22Rv1 (cell line): ENCODE data around the gene PLD5.

Source experiments
- H3K27ac ChIP-seq: fragments of 450-650 bp; 2 replicates; pipeline ENCODE4 v1.5.1; 2017
- ZFX ChIP-seq: fragments of 450-650 bp; IDR thresholded peaks from 2 replicates; pipeline ENCODE4 v1.6.1; 2017; ENCODE audit warnings: antibody characterized with exemption, borderline replicate concordance
- TF ChIP-seq, protein P1 (sequence below): fragments of 450-650 bp; IDR thresholded peaks from 2 replicates; pipeline ENCODE4 v1.5.1; 2017; ENCODE audit warnings: mild to moderate bottlenecking

PLD5 gene

DNA sequence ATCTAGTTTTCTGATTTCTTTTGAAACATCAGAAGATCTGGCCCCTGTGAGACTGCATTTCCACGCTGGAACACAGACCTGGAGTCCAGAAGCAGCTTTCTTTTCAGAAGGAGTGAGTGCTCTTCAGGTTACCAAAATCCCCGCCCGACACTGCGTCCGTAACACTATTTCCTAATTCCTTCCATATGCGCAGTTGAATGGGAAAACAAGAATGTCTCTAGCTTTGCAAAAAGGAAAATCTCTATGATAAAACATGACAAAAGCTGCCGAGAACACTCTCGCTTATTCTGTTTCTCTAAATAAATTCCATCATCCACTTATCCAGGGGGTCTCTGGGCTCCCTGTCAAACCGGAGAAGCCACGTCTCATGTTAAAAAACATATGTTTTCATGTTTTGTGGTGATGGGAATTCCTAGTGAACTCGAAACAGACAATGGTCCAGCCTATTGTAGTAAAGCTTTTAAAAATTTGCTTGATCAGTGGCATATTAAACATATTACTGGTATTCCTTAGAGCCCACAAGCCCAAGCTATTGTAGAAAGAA lies 67.7 kb downstream of the PLD5 start:
- TF ChIP-seq ZFX = no peak
- TF ChIP-seq, protein P1, sequence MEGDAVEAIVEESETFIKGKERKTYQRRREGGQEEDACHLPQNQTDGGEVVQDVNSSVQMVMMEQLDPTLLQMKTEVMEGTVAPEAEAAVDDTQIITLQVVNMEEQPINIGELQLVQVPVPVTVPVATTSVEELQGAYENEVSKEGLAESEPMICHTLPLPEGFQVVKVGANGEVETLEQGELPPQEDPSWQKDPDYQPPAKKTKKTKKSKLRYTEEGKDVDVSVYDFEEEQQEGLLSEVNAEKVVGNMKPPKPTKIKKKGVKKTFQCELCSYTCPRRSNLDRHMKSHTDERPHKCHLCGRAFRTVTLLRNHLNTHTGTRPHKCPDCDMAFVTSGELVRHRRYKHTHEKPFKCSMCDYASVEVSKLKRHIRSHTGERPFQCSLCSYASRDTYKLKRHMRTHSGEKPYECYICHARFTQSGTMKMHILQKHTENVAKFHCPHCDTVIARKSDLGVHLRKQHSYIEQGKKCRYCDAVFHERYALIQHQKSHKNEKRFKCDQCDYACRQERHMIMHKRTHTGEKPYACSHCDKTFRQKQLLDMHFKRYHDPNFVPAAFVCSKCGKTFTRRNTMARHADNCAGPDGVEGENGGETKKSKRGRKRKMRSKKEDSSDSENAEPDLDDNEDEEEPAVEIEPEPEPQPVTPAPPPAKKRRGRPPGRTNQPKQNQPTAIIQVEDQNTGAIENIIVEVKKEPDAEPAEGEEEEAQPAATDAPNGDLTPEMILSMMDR = no peak
- H3K27ac ChIP-seq = no peak overlapping the region

DNA sequence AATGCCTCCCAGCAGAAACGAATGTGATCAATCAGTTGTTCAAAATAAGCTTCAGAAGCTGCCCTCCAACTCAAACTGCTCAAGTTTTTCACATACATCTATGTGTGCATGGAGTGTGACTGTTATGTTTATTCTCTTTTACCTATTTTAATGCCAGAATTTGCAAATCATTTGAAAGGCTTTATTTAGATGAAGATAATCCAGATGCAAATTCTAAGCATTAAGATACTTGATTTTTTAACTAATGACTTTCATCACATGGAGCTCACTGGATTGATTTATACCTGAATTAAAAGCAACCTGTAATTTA lies 69.5 kb downstream of the PLD5 start:
- TF ChIP-seq, protein P1 = peak; percentile 65
- no peak for TF ChIP-seq ZFX
- no peak overlapping the region for H3K27ac ChIP-seq

DNA sequence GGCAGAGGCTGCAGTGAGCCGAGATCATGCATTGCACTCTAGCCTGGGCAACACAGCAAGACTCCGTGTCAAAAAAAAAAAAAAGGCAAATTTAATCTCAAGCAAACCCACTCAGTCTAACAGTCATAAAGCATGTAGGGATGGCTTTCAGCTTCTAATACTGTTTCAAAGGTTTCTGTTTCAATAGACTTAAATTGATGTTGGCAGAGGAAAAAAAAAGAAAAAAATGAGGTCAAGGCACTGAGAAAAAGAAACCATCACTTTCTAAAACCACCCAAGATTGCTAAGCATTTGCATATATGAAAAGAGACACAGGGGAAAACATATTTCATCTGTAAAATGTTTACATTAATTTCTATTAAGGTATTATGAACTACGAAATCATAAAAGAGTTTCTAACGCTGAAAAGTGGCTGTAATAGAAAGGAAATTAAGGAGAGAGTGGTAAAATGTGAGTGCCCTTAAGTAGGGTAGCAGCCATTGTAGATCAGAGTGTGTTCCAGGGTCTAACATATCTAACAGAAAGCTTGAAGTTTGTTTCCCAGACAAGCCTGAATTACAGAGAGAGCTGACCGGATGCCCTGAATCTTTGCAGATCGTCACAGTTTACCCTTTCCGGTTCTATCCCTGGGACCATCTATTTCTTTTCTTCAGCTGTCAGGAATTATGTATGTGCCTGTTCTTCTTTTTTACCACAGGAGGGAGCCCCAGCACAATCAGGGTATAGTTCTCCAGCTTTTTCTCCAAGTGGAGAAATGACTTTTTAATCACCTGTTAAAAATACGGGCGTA lies 70.0 kb downstream of the PLD5 start:
- no peak overlapping the region for H3K27ac ChIP-seq
- TF ChIP-seq, protein P1 = peak; percentile 93
- no peak for TF ChIP-seq ZFX

DNA sequence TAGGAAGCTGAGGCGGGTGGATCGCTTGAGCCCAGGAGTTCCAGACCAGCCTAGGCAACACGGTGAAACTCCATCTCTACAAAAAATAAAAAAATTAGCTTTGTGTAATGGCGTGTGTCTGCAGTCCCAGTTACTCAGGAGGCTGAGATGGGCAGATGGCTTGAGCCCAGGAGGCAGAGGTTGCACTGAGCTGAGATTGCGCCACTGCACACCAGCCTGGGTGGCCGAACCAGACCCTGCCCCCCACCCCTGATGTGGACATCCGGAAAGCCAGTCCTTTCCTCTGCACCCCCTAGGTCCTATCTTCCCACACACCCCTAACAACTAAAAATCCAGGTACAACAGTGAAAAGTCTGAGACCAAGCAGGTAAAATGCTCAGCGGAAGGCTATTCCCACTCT lies 71.9 kb downstream of the PLD5 start:
- TF ChIP-seq, protein P1 = no peak
- TF ChIP-seq ZFX = no peak

DNA sequence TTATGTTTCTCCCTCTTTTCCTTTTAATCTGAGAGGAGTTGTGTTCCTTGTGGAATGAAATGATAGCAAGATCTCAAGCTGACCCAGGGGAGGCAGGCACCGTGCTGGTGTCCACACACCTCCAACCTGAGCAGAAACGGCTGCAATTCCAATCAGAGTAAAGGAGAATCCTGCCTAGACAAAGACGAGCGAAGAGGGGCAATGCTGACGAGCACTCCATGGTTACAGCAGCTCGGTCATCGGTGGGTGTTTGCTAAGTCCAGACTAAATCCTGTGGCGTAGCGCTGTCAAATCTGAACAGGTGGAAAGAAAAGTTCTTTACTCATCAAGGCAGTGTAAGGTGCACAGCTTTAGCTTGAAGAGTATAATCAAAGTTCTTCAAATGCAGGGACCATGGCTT lies 74.8 kb downstream of the PLD5 start:
- TF ChIP-seq, protein P1 = no peak
- no peak for TF ChIP-seq ZFX
- H3K27ac ChIP-seq = no peak overlapping the region

More for the DNA sequence above, 71.9 kb downstream of the PLD5 start:
- H3K27ac ChIP-seq = no peak overlapping the region

DNA sequence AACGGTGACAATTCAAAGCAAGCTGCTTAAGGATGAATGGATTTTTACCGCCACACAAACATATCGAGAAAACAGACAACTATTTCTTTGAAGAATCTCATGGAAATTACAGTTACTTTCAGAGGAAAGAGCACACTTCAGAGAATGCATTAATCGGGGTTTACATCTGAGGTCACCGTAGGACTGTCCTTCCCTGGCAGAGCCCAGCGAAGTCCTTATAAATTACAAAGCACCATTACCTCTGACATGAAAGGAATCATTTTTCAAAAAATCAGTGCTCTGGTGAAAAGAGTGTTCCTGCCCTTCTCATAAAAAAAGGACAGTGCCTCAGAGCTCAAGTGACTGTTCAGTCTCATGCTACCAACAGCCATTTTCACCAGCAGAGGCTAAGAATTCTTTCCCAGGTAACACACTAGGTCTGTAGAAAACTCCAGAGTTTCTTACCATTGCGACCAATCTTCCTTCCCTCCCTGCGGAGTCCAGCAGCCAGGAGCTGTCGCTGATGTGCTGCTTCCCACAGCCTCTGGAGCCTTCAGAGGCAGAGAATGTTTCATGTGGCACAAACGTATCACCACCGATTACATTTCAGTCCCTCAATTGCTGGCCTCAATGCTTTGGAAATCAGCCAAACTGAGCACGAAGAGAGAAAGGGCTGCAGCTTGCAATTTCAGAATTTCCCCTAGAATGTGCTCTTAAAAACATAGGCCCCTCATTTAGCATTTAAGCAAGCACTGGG lies 75.4 kb downstream of the PLD5 start:
- no peak overlapping the region for H3K27ac ChIP-seq
- no peak for TF ChIP-seq ZFX
- TF ChIP-seq, protein P1 = no peak

DNA sequence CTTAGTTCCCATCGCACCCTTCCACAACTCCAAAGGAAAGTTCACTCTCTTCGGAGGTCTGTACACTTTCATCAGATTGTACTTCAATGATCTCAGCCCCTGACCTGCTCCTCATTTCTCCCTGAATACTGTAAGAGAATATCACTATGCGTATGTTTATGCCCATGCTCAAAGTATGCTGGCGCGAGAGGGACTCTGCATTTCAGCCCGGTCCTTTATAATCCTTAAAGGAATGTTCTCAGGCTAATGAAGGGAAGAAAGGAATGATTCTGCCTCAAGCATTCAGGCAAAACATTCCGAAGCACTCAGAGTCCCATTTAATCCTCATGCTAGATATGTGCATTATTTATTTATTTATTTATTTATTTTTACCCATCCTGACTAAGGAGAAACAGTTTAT lies 76.8 kb downstream of the PLD5 start:
- H3K27ac ChIP-seq = no peak overlapping the region
- TF ChIP-seq ZFX = no peak
- TF ChIP-seq, protein P1 = no peak
